Activated B cell treated with CpG ODN at 0.5 μM for 24 hours (primary cell): Measurements from ENCODE around the gene AKNAD1. TPM values are rescaled to one million over a fixed set of nuclear protein-coding genes. Genes with fewer than 3 reads are reported as not detected.

Source experiments
- ATAC-seq: fragments of 200-7000 bp; cut with Tn5 transposase; one replicate; pipeline ENCODE4 v1.10.0; 2021; ENCODE audit warnings: low read depth, mild to moderate bottlenecking, moderate library complexity
- CTCF ChIA-PET: fragments of 350-600 bp; sonication (Branson Sonifier 250); formaldehyde crosslinking; loops from one replicate; lab custom pipeline; 2021; ENCODE audit warnings: antibody characterized with exemption; lab: Charles Lee
- POLR2A ChIA-PET: fragments of 350-600 bp; sonication (Branson Sonifier 250); formaldehyde crosslinking; loops from one replicate; lab custom pipeline; 2021; ENCODE audit warnings: antibody characterized with exemption; lab: Charles Lee
- DNase-seq: peaks from one replicate; pipeline ENCODE4 v3.0.0; 2022
- H3K27ac Mint-ChIP-seq: one replicate; pipeline ENCODE4 v1.8.0; 2020; ENCODE audit warnings: mixed read lengths
- H3K27me3 Mint-ChIP-seq: one replicate; pipeline ENCODE4 v1.8.0; 2021; ENCODE audit warnings: mixed read lengths
- H3K36me3 Mint-ChIP-seq: one replicate; pipeline ENCODE4 v1.8.0; 2021; ENCODE audit warnings: low read depth, mixed read lengths
- H3K4me1 Mint-ChIP-seq: one replicate; pipeline ENCODE4 v1.8.0; 2021; ENCODE audit warnings: mixed read lengths
- H3K4me3 Mint-ChIP-seq: one replicate; pipeline ENCODE4 v1.8.0; 2020; ENCODE audit warnings: mild to moderate bottlenecking, mixed read lengths
- H3K9me3 Mint-ChIP-seq: one replicate; pipeline ENCODE4 v1.8.0; 2020; ENCODE audit warnings: mixed read lengths
- CTCF ChIP-seq: fragments of 200-600 bp; IDR thresholded peaks from one replicate; pipeline ENCODE4 v1.8.0; 2022; ENCODE audit warnings: antibody characterized with exemption, mild to moderate bottlenecking
- intact Hi-C: fragments of 100-400 bp; cut with micrococcal nuclease; formaldehyde crosslinking; loops from one replicate; pipeline ENCODE4 v1.15.1; 2024
- total RNA-seq: library from RNA; stranded (reverse); gene quantifications from 2 replicates; pipeline ENCODE4 v1.2.3, GENCODE V29; 2022

The AKNAD1 gene
- total RNA-seq, 1 donor from 2014 or later: not detected

- H3K4me1 Mint-ChIP-seq: no peaks in the 10 kb centered on the region
- ChIA-PET CTCF (no interaction called here), POLR2A (no interaction called here)
- peaks cover 2% of the 10 kb centered on the region for H3K27me3 Mint-ChIP-seq
- no peak overlapping the region for H3K4me3 Mint-ChIP-seq
- DNase-seq: no peak
- H3K9me3 Mint-ChIP-seq: no peaks in the 10 kb centered on the region
- ATAC-seq: no peak
- TF ChIP-seq CTCF: no peak
- no peak overlapping the region for H3K27ac Mint-ChIP-seq
- intact Hi-C loops: no loop called here
- H3K36me3 Mint-ChIP-seq: no peaks in the 10 kb centered on the region
Measured at GRCh38 chr1:108826081-108826635, 30.7 kb downstream of the AKNAD1 start.

GRCh38 chr1:108824051-108824450 lies 32.8 kb downstream of the AKNAD1 start:
- no peak for TF ChIP-seq CTCF
- Mint-ChIP-seq H3K4me3 (no peak overlapping the region), H3K36me3 (no peaks in the 10 kb centered on the region), H3K4me1 (no peaks in the 10 kb centered on the region), H3K27me3 (peaks cover 5% of the 10 kb centered on the region), H3K27ac (no peak overlapping the region), H3K9me3 (no peaks in the 10 kb centered on the region)
- ChIA-PET CTCF (no interaction called here), POLR2A (no interaction called here)
- DNase-seq (no peak), ATAC-seq (no peak)
- intact Hi-C loops: no loop called here

- Mint-ChIP-seq H3K27me3 (peaks cover 5% of the 10 kb centered on the region), H3K4me1 (no peaks in the 10 kb centered on the region), H3K4me3 (no peak overlapping the region), H3K27ac (no peak overlapping the region), H3K9me3 (no peaks in the 10 kb centered on the region), H3K36me3 (no peaks in the 10 kb centered on the region)
- intact Hi-C loops: no loop called here
- ATAC-seq (no peak), DNase-seq (no peak)
- no peak for TF ChIP-seq CTCF
- ChIA-PET POLR2A (no interaction called here), CTCF (no interaction called here)
Measured at GRCh38 chr1:108823632-108824031, 33.3 kb downstream of the AKNAD1 start.

GRCh38 chr1:108819878-108820277 lies 37.0 kb downstream of the AKNAD1 start:
- no peak for TF ChIP-seq CTCF
- H3K4me3 Mint-ChIP-seq: no peak overlapping the region
- H3K36me3 Mint-ChIP-seq: no peaks in the 10 kb centered on the region
- intact Hi-C loops: no loop called here
- CTCF ChIA-PET: interaction anchor here (0.9 kb wide), 1 partner anchor 78 kb away, joined by 4 read pairs; no protein-coding TSS in a partner anchor
- peaks cover 5% of the 10 kb centered on the region for H3K27me3 Mint-ChIP-seq
- ATAC-seq (no peak), DNase-seq (no peak)
- H3K9me3 Mint-ChIP-seq: no peaks in the 10 kb centered on the region
- H3K27ac Mint-ChIP-seq: no peak overlapping the region
- no peaks in the 10 kb centered on the region for H3K4me1 Mint-ChIP-seq
- POLR2A ChIA-PET: interaction anchor here (0.6 to 0.7 kb wide), 2 partner anchors 8 to 79 kb away, joined by 3 read pairs; no protein-coding TSS in a partner anchor

- Mint-ChIP-seq H3K27ac (no peak overlapping the region), H3K4me1 (no peaks in the 10 kb centered on the region), H3K4me3 (no peak overlapping the region), H3K27me3 (peaks cover 5% of the 10 kb centered on the region), H3K36me3 (no peaks in the 10 kb centered on the region), H3K9me3 (no peaks in the 10 kb centered on the region)
- no peak for TF ChIP-seq CTCF
- intact Hi-C loops: no loop called here
- ChIA-PET CTCF (interaction anchor here (1.5 kb wide), 1 partner anchor 80 kb away, joined by 3 read pairs; no protein-coding TSS in a partner anchor), POLR2A (no interaction called here)
- ATAC-seq (no peak), DNase-seq (no peak)
Measured at GRCh38 chr1:108817811-108818210, 39.1 kb downstream of the AKNAD1 start.
